Measurements from ENCODE around the gene PTHLH. TPM values are rescaled to one million over a fixed set of nuclear protein-coding genes. Genes with fewer than 3 reads are reported as not detected.

Gene PTHLH
- total RNA-seq, 4 donors from 2014 or later = 4.5 to 9.6 (median 5.6) TPM

- H3K36me3 ChIP-seq = no peaks in the 10 kb centered on the region
- no peaks in the 10 kb centered on the region for H3K9me3 ChIP-seq
- peaks cover 0 to 33% (median 0%) of the 10 kb centered on the region in 4 donors for H3K27me3 ChIP-seq
- TF ChIP-seq POLR2A (IDR thresholded peaks at IDR 0.05) = no peak
- TF ChIP-seq, protein P1, sequence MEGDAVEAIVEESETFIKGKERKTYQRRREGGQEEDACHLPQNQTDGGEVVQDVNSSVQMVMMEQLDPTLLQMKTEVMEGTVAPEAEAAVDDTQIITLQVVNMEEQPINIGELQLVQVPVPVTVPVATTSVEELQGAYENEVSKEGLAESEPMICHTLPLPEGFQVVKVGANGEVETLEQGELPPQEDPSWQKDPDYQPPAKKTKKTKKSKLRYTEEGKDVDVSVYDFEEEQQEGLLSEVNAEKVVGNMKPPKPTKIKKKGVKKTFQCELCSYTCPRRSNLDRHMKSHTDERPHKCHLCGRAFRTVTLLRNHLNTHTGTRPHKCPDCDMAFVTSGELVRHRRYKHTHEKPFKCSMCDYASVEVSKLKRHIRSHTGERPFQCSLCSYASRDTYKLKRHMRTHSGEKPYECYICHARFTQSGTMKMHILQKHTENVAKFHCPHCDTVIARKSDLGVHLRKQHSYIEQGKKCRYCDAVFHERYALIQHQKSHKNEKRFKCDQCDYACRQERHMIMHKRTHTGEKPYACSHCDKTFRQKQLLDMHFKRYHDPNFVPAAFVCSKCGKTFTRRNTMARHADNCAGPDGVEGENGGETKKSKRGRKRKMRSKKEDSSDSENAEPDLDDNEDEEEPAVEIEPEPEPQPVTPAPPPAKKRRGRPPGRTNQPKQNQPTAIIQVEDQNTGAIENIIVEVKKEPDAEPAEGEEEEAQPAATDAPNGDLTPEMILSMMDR (IDR thresholded peaks at IDR 0.05) = no peak
- H3K4me1 ChIP-seq = peaks cover 0 to 21% (median 7%) of the 10 kb centered on the region in 3 donors
- no peak overlapping the region for H3K4me3 ChIP-seq
- intact Hi-C loops (cut with DNase I) = no loop called here
- DNase-seq = no peak
- H3K27ac ChIP-seq = no peak overlapping the region
- 67 to 76% methylated on average over 2 of the region's 2 CpGs for WGBS, 2 donors
These were observed 48.0 kb downstream of the PTHLH start for GRCh38 chr12:27924350-27925135.

DNA sequence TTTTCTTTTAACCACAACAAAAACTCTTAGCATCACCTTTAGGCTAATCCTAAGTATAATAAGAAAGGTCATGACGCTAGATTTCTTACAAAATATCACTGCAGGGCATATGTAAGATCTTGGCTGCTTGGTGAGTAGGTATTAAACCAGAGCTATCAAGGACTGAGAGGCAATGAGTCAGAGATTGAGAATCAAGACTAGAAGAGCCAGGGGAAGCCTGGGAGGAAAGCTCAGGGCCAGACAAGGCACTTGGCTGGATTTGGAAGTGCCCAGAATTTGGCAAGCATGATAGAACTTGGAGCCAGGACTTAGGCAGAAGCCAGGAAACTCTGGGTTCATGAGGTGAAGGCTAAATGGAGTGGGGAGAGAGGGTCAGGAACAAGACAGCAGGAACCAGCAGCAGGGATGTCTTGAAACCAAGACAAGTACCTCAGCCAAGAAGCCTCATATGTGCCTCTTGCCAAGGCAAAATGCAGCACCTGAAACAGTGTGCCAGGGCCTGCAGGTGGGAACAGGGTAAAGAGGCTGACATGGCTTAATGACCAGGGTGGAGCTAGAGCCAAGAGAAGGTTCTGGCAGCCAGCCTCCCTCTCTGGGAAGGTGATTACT is 49.9 kb downstream of the PTHLH start:
- H3K4me3 ChIP-seq = no peak overlapping the region
- peaks cover 0 to 21% (median 7%) of the 10 kb centered on the region in 3 donors for H3K4me1 ChIP-seq
- 21 to 22% methylated on average over 1 of the region's 1 CpG for WGBS, 2 donors
- H3K9me3 ChIP-seq = no peaks in the 10 kb centered on the region
- no peak for DNase-seq
- H3K36me3 ChIP-seq = no peaks in the 10 kb centered on the region
- no peak for TF ChIP-seq POLR2A (IDR thresholded peaks at IDR 0.05)
- TF ChIP-seq, protein P1 (IDR thresholded peaks at IDR 0.05) = no peak
- H3K27ac ChIP-seq = no peak overlapping the region
- peaks cover 0 to 39% (median 0%) of the 10 kb centered on the region in 4 donors for H3K27me3 ChIP-seq
- intact Hi-C loops (cut with DNase I) = no loop called here

- Histone ChIP-seq H3K4me3 (no peak overlapping the region), H3K27me3 (peaks cover 0 to 60% (median 0%) of the 10 kb centered on the region in 4 donors), H3K36me3 (no peaks in the 10 kb centered on the region), H3K27ac (no peak overlapping the region), H3K9me3 (no peaks in the 10 kb centered on the region), H3K4me1 (peaks cover 0 to 21% (median 7%) of the 10 kb centered on the region in 3 donors)
- WGBS, 2 donors = 63 to 73% methylated on average over 7 of the region's 7 CpGs
- DNase-seq = no peak
- intact Hi-C loops (cut with DNase I) = no loop called here
- TF ChIP-seq, protein P1 (IDR thresholded peaks at IDR 0.05) = no peak
- no peak for TF ChIP-seq POLR2A (IDR thresholded peaks at IDR 0.05)
These were observed 52.8 kb downstream of the PTHLH start for GRCh38 chr12:27919671-27920235.

DNA sequence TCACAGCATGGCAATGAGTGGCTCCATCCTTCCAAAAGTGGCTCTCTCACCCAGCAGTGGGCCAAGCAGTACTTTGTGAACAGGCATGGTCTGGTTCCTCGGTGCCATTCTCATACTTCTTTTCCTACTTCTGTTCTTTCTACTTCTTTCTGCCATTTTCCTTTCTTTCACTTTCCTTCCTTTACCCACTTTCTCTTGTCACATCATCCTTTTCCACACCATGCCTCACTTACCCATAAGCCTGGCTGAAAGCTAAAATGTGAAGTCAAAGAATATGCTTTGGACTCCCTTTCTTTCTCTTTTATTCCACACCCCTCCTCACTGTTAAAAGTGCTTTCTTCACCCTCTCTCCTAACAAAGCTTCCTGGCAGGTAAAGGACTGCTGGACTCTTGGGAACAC is 57.0 kb downstream of the PTHLH start:
- DNase-seq = no peak
- no peaks in the 10 kb centered on the region for H3K9me3 ChIP-seq
- H3K27me3 ChIP-seq = peaks cover 0 to 47% (median 0%) of the 10 kb centered on the region in 4 donors
- no peak overlapping the region for H3K27ac ChIP-seq
- no peak overlapping the region for H3K4me3 ChIP-seq
- intact Hi-C loops (cut with DNase I) = no loop called here
- WGBS, 2 donors = 71 to 79% methylated on average over 1 of the region's 1 CpG
- H3K36me3 ChIP-seq = no peaks in the 10 kb centered on the region
- no peaks in the 10 kb centered on the region for H3K4me1 ChIP-seq
- TF ChIP-seq, protein P1 (IDR thresholded peaks at IDR 0.05) = no peak
- TF ChIP-seq POLR2A (IDR thresholded peaks at IDR 0.05) = no peak

GRCh38 chr12:27915021-27915420 is 57.5 kb downstream of the PTHLH start:
- 31 to 50% methylated on average over 2 to 3 of the region's 3 CpGs for WGBS, 2 donors
- no peaks in the 10 kb centered on the region for H3K4me1 ChIP-seq
- intact Hi-C loops (cut with DNase I) = no loop called here
- no peak overlapping the region for H3K4me3 ChIP-seq
- peaks cover 0 to 42% (median 0%) of the 10 kb centered on the region in 4 donors for H3K27me3 ChIP-seq
- no peaks in the 10 kb centered on the region for H3K36me3 ChIP-seq
- DNase-seq = no peak
- no peak for TF ChIP-seq POLR2A (IDR thresholded peaks at IDR 0.05)
- TF ChIP-seq, protein P1 (IDR thresholded peaks at IDR 0.05) = no peak
- H3K27ac ChIP-seq = no peak overlapping the region
- H3K9me3 ChIP-seq = no peaks in the 10 kb centered on the region

All from esophagus squamous epithelium (tissue), 5 donors.